Psoas muscle (tissue), 8 donors: Measurements from ENCODE around the gene MOCS3. TPM values are rescaled to one million over a fixed set of nuclear protein-coding genes. Genes with fewer than 3 reads are reported as not detected.

Source experiments
- ATAC-seq, 4 donors: fragments of 200-7000 bp; cut with Tn5 transposase; one replicate each; pipeline ENCODE4 v1.9.1; 2020; ENCODE audit warnings: moderate library complexity in 3 of 4, mild to moderate bottlenecking in 2 of 4
- DNase-seq, 2 donors: peaks; one replicate each; pipeline ENCODE4 v3.0.0-alpha.2; 2020
- H3K27ac ChIP-seq: fragments of 200-600 bp; one replicate; pipeline ENCODE4 v1.8.0; 2022
- H3K27me3 ChIP-seq, 3 donors: fragments of 200-600 bp in 1 of 3; one replicate each; pipeline versions ENCODE4 v1.6.1 to v1.8.0; 2013 to 2022; ENCODE audit warnings: low read length in 2 of 3, mild to moderate bottlenecking in 2 of 3, moderate library complexity in 1 of 3; ENCODE audit not compliant: insufficient read depth in 3 of 3
- H3K36me3 ChIP-seq, 2 donors: fragments of 200-600 bp in 1 of 2; one replicate each; pipeline versions ENCODE4 v1.6.1 to v1.8.0; 2013 to 2022; ENCODE audit warnings: low read depth in 1 of 2, mild to moderate bottlenecking in 1 of 2, moderate library complexity in 1 of 2; ENCODE audit not compliant: insufficient read depth in 1 of 2
- H3K4me1 ChIP-seq: fragments of 200-600 bp; one replicate; pipeline ENCODE4 v1.8.0; 2022
- H3K4me3 ChIP-seq: fragments of 200-600 bp; one replicate; pipeline ENCODE4 v1.8.0; 2022; ENCODE audit warnings: mild to moderate bottlenecking
- H3K9me3 ChIP-seq: fragments of 200-600 bp; one replicate; pipeline ENCODE4 v1.8.0; 2022
- CTCF ChIP-seq: fragments of 200-600 bp; IDR thresholded peaks from one replicate; pipeline ENCODE4 v1.8.0; 2022; ENCODE audit warnings: antibody characterized with exemption
- WGBS, 3 donors: extraction: QIAGEN DNeasy Blood & Tissue Kit; methylation state at CpG; one replicate each; pipeline versions ENCODE4 v1.1.6 to v1.1.7; 2013; 5-methylcytosine and 5-hydroxymethylcytosine counted together
- intact Hi-C, 2 donors: fragments of 100-400 bp; cut with DNase I; formaldehyde crosslinking; loops; one replicate each; pipeline versions ENCODE4 v1.11.0 to v1.14.2; 2022
- polyA plus RNA-seq, 3 donors: library from polyadenylated mRNA; stranded (reverse); fragments of 200-250 nt; gene quantifications; one replicate each; pipeline ENCODE4 v1.2.3, GENCODE V29; 2013
- total RNA-seq, 4 donors: library from RNA; stranded (reverse); fragmentation: NEBNext Ultra II Directional in 2 of 4; extraction: Animal tissue kit (Norgen Biotek cat#: 25700) in 2 of 4; gene quantifications; one replicate each; pipeline versions ENCODE4 v1.2.1 to v1.2.4, GENCODE V29; 2021 to 2023
- donor health status: healthy with polysubstance abuse.
- donor health status: DM: no; HTN: no; CAD: no; lungs with moderate emphysema.
- donor health status: Bipolar disorder and iron deficiency.
- donor health status: healthy.
- donor health status: DM: yes; HTN: yes; CAD: no.
- donor health status: DM: no; HTN: no; CAD: no.
- donor health status: DM: no; HTN: no; CAD: no.
- donor health status: DM: yes; HTN: yes; CAD: no.

The MOCS3 gene
- total and polyA plus RNA-seq, 7 donors = 2.1 to 5.9 (median 3.5) TPM

- H3K36me3 ChIP-seq = peaks cover 6 to 62% of the 10 kb centered on the region in 2 donors
- peaks cover 41% of the 10 kb centered on the region for H3K4me1 ChIP-seq
- no peak for ATAC-seq
- no peak overlapping the region for H3K4me3 ChIP-seq
- H3K27me3 ChIP-seq = no peaks in the 10 kb centered on the region
- no peaks in the 10 kb centered on the region for H3K9me3 ChIP-seq
- no peak for TF ChIP-seq CTCF
- 89 to 94% (median 92%) methylated on average over 2 of the region's 2 CpGs for WGBS, 3 donors
- DNase-seq = no peak
- no peak overlapping the region for H3K27ac ChIP-seq
- intact Hi-C loops = no loop called here
Measured at GRCh38 chr20:50953196-50953595, 5.4 kb upstream of the MOCS3 start.

GRCh38 chr20:50953821-50954220, 4.8 kb upstream of the MOCS3 start:
- DNase-seq = no peak
- ATAC-seq = no peak
- H3K27ac ChIP-seq = no peak overlapping the region
- H3K36me3 ChIP-seq = peaks cover 6 to 60% of the 10 kb centered on the region in 2 donors
- H3K9me3 ChIP-seq = no peaks in the 10 kb centered on the region
- intact Hi-C loops = no loop called here
- TF ChIP-seq CTCF = no peak
- H3K4me3 ChIP-seq = no peak overlapping the region
- H3K27me3 ChIP-seq = no peaks in the 10 kb centered on the region
- H3K4me1 ChIP-seq = peaks cover 35% of the 10 kb centered on the region

GRCh38 chr20:50957276-50957675, 1.3 kb upstream of the MOCS3 start:
- DNase-seq (no peak), ATAC-seq (peak in 3 of 4 donors; percentile 42 to 74 (median 59))
- peaks cover 0 to 29% of the 10 kb centered on the region in 2 donors for H3K36me3 ChIP-seq
- intact Hi-C loops = loop anchor here in 1 of 2 donors (5.0 kb wide), 1 partner anchor 40 kb away; no protein-coding TSS in a partner anchor
- no peaks in the 10 kb centered on the region for H3K9me3 ChIP-seq
- peaks cover 47% of the 10 kb centered on the region for H3K4me1 ChIP-seq
- H3K4me3 ChIP-seq = peak overlapping the region; percentile 86
- no peak for TF ChIP-seq CTCF
- WGBS, 3 donors = 5 to 12% (median 9%) methylated on average over 7 of the region's 7 CpGs
- H3K27me3 ChIP-seq = no peaks in the 10 kb centered on the region
- H3K27ac ChIP-seq = peak overlapping the region; percentile 89

GRCh38 chr20:50957798-50958614, 612 bp upstream of the MOCS3 start, which contains the start of gene DPM1:
Gene DPM1, minus strand, starts transcription at chr20:50958532. Its CDS starts 9 bp downstream, at chr20:50958523.
- Histone ChIP-seq H3K27me3 (no peaks in the 10 kb centered on the region), H3K4me3 (peak within 1 kb of the TSS; percentile 86), H3K9me3 (no peaks in the 10 kb centered on the region), H3K36me3 (peaks cover 0 to 21% of the 10 kb centered on the region in 2 donors), H3K4me1 (peaks cover 47% of the 10 kb centered on the region), H3K27ac (peak within 1 kb of the TSS; percentile 89)
- ATAC-seq (peak; percentile 84 to 87 (median 86)), DNase-seq (peak; percentile 87 to 94)
- 0% methylated on average over 52 of the region's 52 CpGs for WGBS, 3 donors
- intact Hi-C loops = loop anchor here (2.0 to 5.0 kb wide), 2 partner anchors 27 to 41 kb away; partner anchors contain the start of gene ADNP (in 2 of the 2)
- TF ChIP-seq CTCF = no peak
